Heart right ventricle (tissue), 16 donors: Measurements from ENCODE around the gene RGL2. TPM values are rescaled to one million over a fixed set of nuclear protein-coding genes. Genes with fewer than 3 reads are reported as not detected.

Source experiments
- ATAC-seq, 8 donors: fragments of 200-7000 bp; cut with Tn5 transposase; one replicate each; pipeline ENCODE4 v1.9.1; 2020; ENCODE audit warnings: mild to moderate bottlenecking in 8 of 8, moderate library complexity in 8 of 8, moderate number of reproducible peaks in 1 of 8
- DNase-seq, 2 donors: peaks; one replicate each; pipeline ENCODE4 v3.0.0-alpha.2; 2020
- H3K27ac ChIP-seq, 10 donors: fragments of 200-600 bp; sonication (generic) in 2 of 10; one replicate each; pipeline versions ENCODE4 v1.5.0 to v1.8.0; 2020 to 2022; ENCODE audit warnings: mild to moderate bottlenecking in 3 of 10
- H3K27me3 ChIP-seq, 7 donors: fragments of 200-600 bp; one replicate each; pipeline ENCODE4 v1.8.0; 2021 to 2022; ENCODE audit warnings: mild to moderate bottlenecking in 2 of 7
- H3K36me3 ChIP-seq, 9 donors: fragments of 200-600 bp; sonication (generic) in 1 of 9; one replicate each; pipeline versions ENCODE4 v1.5.0 to v1.8.0; 2020 to 2022; ENCODE audit warnings: mild to moderate bottlenecking in 2 of 9
- H3K4me1 ChIP-seq, 9 donors: fragments of 200-600 bp; sonication (generic) in 1 of 9; one replicate each; pipeline versions ENCODE4 v1.5.0 to v1.8.0; 2020 to 2022; ENCODE audit warnings: mild to moderate bottlenecking in 4 of 9
- H3K4me3 ChIP-seq, 10 donors: fragments of 200-600 bp; sonication (generic) in 2 of 10; one replicate each; pipeline versions ENCODE4 v1.5.0 to v1.8.0; 2020 to 2022; ENCODE audit warnings: mild to moderate bottlenecking in 7 of 10, moderate library complexity in 2 of 10
- H3K9me3 ChIP-seq, 11 donors: fragments of 200-600 bp in 10 of 11; sonication (generic) in 2 of 11; one replicate each; pipeline versions ENCODE4 v1.5.0 to v1.8.0; 2013 to 2022; ENCODE audit warnings: mild to moderate bottlenecking in 2 of 11, control low read depth in 1 of 11, moderate library complexity in 1 of 11
- WGBS, 2 donors: extraction: QIAGEN DNeasy Blood & Tissue Kit; methylation state at CpG; one replicate each; pipeline ENCODE4 v1.1.7; 2013; ENCODE audit warnings: inconsistent platforms in 1 of 2; 5-methylcytosine and 5-hydroxymethylcytosine counted together
- intact Hi-C, 10 donors: fragments of 100-400 bp; cut with DNase I; formaldehyde crosslinking; loops; one replicate each; pipeline versions ENCODE4 v1.11.1 to v1.14.2; 2022
- polyA plus RNA-seq, 2 donors: library from polyadenylated mRNA; stranded (reverse); fragments of 200-250 nt; gene quantifications; one replicate each; pipeline ENCODE4 v1.2.3, GENCODE V29; 2013
- total RNA-seq, 10 donors: library from RNA; stranded (reverse); fragmentation: NEBNext Ultra II Directional in 3 of 10; extraction: Animal tissue kit (Norgen Biotek cat#: 25700) in 3 of 10; gene quantifications; one replicate each; pipeline versions ENCODE4 v1.2.1 to v1.2.4, GENCODE V29; 2021 to 2023
- TF ChIP-seq, protein P1 (sequence below), 9 donors: fragments of 200-600 bp; sonication (generic) in 2 of 9; IDR thresholded peaks; one replicate each; pipeline versions ENCODE4 v1.5.0 to v1.8.0; 2021 to 2022; ENCODE audit warnings: antibody characterized with exemption in 9 of 9, mild to moderate bottlenecking in 5 of 9, moderate library complexity in 1 of 9
- donor health status: Arrhythmogenic right ventricular cardiomyopathy.
- donor health status: ischemic (EF 13 %, LVEDD 7.1; RV severe dilation, severe dysfunction).
- donor health status: healthy with polysubstance abuse.
- donor health status: DM: no; HTN: yes; CAD: no.
- donor health status: DM: no; HTN: no; CAD: no.
- donor health status: ischemic (EF 25% LVEDD 6.9; RV normal size, moderate dysfunction).
- donor health status: ischemic (EF 25% LVEDD 5.7; RV mildly dilated, moderate dysfunction).
- donor health status: healthy.
- donor health status: DM: yes; HTN: yes; CAD: no.
- donor health status: Ischemic cardiomyopathy.
- donor health status: ischemic (EF 35%, LVEDD 5.7; RV mildly dilated, moderate dysfunction).
- donor health status: nonischemic (EF 11% LVEDD 7.7; RV severe dilation, severe dysfunction).
- donor health status: DM: yes; HTN: yes; CAD: no.
- donor health status: PGD.
- donor health status: ischemic (EF 29% LVEDD 5.4; RV normal size, mild dysfunction).
- donor health status: nonischemic (EF 23%, LVEDD 6.1; RV moderate dilation, normal function).

RGL2 gene
- total and polyA plus RNA-seq, 12 donors, result 40.7 to 79.8 (median 51.9) TPM

DNA sequence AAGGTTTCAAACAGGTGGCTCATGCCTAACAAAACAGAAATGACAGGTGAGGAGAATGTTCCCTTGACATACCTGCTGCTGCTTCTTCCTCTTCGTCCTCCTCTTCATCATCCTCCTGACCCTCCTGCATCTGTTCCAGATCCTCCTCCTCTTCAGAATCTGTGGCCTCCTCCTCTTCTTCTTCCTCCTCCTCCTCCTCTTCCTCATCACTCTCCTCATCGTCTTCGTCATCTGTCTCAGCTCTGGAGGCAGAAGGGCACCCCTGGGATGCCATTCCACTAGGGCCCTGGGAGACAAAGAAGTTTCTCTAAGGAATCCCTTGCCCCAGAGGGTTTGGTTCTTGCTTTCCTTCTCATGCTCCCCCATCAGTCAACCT is 21.2 kb upstream of the RGL2 start:
- Histone ChIP-seq H3K4me1 (peaks cover 15 to 74% (median 63%) of the 10 kb centered on the region in 9 donors), H3K4me3 (no peak overlapping the region), H3K27me3 (no peaks in the 10 kb centered on the region), H3K9me3 (no peaks in the 10 kb centered on the region), H3K27ac (peak overlapping the region in 8 of 10 donors; percentile 11 to 93 (median 41)), H3K36me3 (peaks cover 0 to 41% (median 17%) of the 10 kb centered on the region in 9 donors)
- intact Hi-C loops, result loop anchor here in 2 of 10 donors (10.0 kb wide), 1 partner anchor 95 kb away; the partner anchor contains the start of genes CUTA (in 2 of the 2) and PHF1 (in 2 of the 2)
- ATAC-seq, result no peak
- no peak for DNase-seq
- TF ChIP-seq, protein P1, sequence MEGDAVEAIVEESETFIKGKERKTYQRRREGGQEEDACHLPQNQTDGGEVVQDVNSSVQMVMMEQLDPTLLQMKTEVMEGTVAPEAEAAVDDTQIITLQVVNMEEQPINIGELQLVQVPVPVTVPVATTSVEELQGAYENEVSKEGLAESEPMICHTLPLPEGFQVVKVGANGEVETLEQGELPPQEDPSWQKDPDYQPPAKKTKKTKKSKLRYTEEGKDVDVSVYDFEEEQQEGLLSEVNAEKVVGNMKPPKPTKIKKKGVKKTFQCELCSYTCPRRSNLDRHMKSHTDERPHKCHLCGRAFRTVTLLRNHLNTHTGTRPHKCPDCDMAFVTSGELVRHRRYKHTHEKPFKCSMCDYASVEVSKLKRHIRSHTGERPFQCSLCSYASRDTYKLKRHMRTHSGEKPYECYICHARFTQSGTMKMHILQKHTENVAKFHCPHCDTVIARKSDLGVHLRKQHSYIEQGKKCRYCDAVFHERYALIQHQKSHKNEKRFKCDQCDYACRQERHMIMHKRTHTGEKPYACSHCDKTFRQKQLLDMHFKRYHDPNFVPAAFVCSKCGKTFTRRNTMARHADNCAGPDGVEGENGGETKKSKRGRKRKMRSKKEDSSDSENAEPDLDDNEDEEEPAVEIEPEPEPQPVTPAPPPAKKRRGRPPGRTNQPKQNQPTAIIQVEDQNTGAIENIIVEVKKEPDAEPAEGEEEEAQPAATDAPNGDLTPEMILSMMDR (IDR thresholded peaks at IDR 0.05), result no peak
- 90 to 94% methylated on average over 3 of the region's 3 CpGs for WGBS, 2 donors

DNA sequence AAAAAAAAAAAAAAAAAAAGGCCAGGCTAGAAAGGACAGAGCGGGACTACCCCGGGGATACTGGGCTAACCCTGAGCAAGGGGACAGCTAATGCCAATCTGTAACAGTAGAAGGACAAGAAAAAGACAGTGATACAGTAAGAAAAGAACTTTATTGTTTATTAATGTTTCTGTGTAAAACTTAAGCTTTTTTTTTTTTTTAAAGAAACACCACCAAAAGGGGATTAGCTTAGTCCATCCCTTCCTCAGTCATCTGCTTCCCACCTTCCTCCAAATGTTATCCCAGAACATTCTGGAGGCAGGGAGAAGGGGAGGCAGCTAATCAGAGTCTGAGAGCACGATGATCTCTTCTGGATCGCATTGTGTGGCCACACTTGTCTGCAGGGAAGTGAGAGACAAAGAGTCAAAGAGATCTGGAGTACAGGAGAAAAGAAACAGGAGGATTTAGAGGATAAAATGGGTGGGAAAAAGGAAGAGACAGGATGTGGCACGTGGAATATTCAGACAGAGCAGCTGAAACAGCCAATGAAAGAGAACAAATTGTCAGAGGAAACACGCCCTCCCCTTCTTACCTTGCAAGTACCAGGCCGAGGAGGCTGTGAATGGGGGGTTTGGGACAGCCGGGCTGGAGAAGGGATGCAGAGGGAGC is 19.8 kb upstream of the RGL2 start:
- Histone ChIP-seq H3K9me3 (no peaks in the 10 kb centered on the region), H3K4me1 (peaks cover 14 to 72% (median 62%) of the 10 kb centered on the region in 9 donors), H3K36me3 (peaks cover 0 to 41% (median 17%) of the 10 kb centered on the region in 9 donors), H3K27me3 (no peaks in the 10 kb centered on the region), H3K27ac (peak overlapping the region in 9 of 10 donors; percentile 75 to 93 (median 86)), H3K4me3 (peak overlapping the region; percentile 5 to 73 (median 60))
- DNase-seq, result no peak
- no peak for ATAC-seq
- intact Hi-C loops, result loop anchor here in 2 of 10 donors (10.0 kb wide), 1 partner anchor 96 kb away; the partner anchor contains the start of genes CUTA (in 2 of the 2) and PHF1 (in 2 of the 2)
- TF ChIP-seq, protein P1 (IDR thresholded peaks at IDR 0.05), result no peak
- 68 to 74% methylated on average over 8 of the region's 8 CpGs for WGBS, 2 donors

DNA sequence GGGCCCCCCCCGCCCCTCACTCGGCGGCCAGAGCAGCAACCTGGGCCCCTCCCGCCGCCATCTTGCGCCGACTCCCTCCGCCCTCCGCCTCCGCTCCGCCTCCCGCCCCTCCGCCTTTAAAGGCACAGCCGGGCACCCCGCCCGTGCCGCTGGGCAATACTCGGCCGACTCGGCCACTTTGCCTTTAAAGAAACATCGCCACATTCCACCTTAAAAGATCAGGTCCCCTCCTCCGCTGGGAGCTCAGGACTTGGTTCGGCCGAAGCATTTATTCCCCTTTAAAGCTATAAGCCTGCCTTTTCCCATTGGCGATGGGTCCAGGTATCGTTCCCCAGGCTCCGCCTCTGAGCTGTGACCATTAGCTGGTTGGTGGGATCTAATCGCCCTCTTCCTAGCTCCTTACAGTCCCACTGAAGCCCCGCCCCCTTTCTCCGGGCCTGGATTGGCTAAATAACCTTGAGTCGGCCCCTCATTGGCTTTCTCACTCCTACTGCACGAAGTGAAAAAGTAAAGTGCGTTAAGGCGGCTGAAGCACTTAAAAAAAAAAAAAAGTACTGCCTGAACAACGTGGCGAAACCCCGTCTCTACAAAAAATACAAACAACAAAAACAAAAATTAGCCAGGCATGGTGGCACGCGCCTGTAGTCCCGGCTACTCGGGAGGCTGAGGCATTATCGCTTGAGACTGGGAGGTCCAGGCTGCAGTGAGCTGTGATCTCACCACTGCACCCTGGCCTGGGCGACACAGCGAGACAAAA is 19.1 kb upstream of the RGL2 start, which contains the start of gene ZBTB22:
Gene ZBTB22 (minus strand): TSS at position 76 of the 757 bp plus-strand sequence. CDS start 828 bp downstream, outside the sequence.
- DNase-seq (peak; percentile 97 to 99), ATAC-seq (peak; percentile 76 to 86 (median 80))
- Histone ChIP-seq H3K9me3 (no peaks in the 10 kb centered on the region), H3K36me3 (peaks cover 0 to 41% (median 17%) of the 10 kb centered on the region in 9 donors), H3K4me3 (peak within 1 kb of the TSS; percentile 5 to 73 (median 60)), H3K27me3 (no peaks in the 10 kb centered on the region), H3K27ac (peak within 1 kb of the TSS in 9 of 10 donors; percentile 75 to 93 (median 86)), H3K4me1 (peaks cover 14 to 70% (median 63%) of the 10 kb centered on the region in 9 donors)
- 1 to 2% methylated on average over 43 to 44 of the region's 44 CpGs for WGBS, 2 donors
- intact Hi-C loops, result loop anchor here in 5 of 10 donors (2.0 to 10.0 kb wide), 3 partner anchors 19 to 97 kb away; partner anchors contain the start of genes CUTA (in 2 of the 5), PHF1 (in 2 of the 5), RGL2 (in 2 of the 5) and RPS18 (in 1 of the 5)
- TF ChIP-seq, protein P1 (IDR thresholded peaks at IDR 0.05), result no peak

DNA sequence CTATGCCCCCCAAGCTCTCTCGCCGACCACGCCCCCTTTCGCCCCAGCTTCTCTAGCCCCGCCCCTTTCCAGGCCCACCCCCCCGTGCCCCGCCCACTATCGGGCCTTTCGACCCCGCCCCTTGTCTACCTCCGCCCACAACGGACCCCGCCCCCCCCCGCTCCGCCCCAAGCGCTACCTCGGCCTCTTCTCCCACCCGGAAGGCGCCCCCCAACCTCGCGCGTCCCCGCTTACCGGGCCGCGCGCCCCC is 18.6 kb upstream of the RGL2 start:
- ATAC-seq, result peak in 7 of 8 donors; percentile 0 to 4 (median 0)
- intact Hi-C loops, result loop anchor here in 5 of 10 donors (2.0 to 10.0 kb wide), 3 partner anchors 19 to 97 kb away; partner anchors contain the start of genes CUTA (in 2 of the 5), PHF1 (in 2 of the 5), RGL2 (in 2 of the 5) and RPS18 (in 1 of the 5)
- no peaks in the 10 kb centered on the region for H3K27me3 ChIP-seq
- no peaks in the 10 kb centered on the region for H3K9me3 ChIP-seq
- H3K27ac ChIP-seq, result peak overlapping the region in 9 of 10 donors; percentile 75 to 93 (median 86)
- TF ChIP-seq, protein P1 (IDR thresholded peaks at IDR 0.05), result no peak
- peak in 1 of 2 donors; percentile 58 for DNase-seq
- WGBS, 2 donors, result 0 to 1% methylated on average over 10 to 22 of the region's 27 CpGs
- H3K4me1 ChIP-seq, result peaks cover 17 to 74% (median 68%) of the 10 kb centered on the region in 9 donors
- H3K36me3 ChIP-seq, result peaks cover 0 to 41% (median 17%) of the 10 kb centered on the region in 9 donors
- H3K4me3 ChIP-seq, result peak overlapping the region; percentile 5 to 73 (median 60)
